Hepatocyte (in vitro differentiated cells): ENCODE measurements around the gene PLAC8L1.

Experiments used
- CTCF ChIP-seq: fragments of 200-600 bp; sonication (generic); IDR thresholded peaks from 2 replicates; pipeline ENCODE4 v1.5.1; 2016; ENCODE audit warnings: antibody characterized with exemption, mild to moderate bottlenecking; ENCODE audit not compliant: poor library complexity
- EZH2 ChIP-seq: fragments of 200-600 bp; sonication (generic); IDR thresholded peaks from 2 replicates; pipeline ENCODE4 v1.6.1; 2016; ENCODE audit warnings: antibody characterized with exemption, mild to moderate bottlenecking, borderline replicate concordance

GRCh38 chr5:146112476-146112875 lies 7.1 kb upstream of the PLAC8L1 start:
- no peak for TF ChIP-seq CTCF
- no peak for TF ChIP-seq EZH2
